Breast epithelium (tissue), 4 donors: Measurements from ENCODE around the gene HDGF. TPM values are rescaled to one million over a fixed set of nuclear protein-coding genes. Genes with fewer than 3 reads are reported as not detected.

Source experiments
- DNase-seq, 2 donors: peaks; one replicate each; pipeline ENCODE4 v3.0.0-alpha.2; 2019; ENCODE audit warnings: low spot score in 2 of 2
- H3K27ac ChIP-seq, 2 donors: fragments of 200-600 bp; sonication (generic) in 1 of 2; one replicate each; pipeline ENCODE4 v1.5.1; 2016 to 2019; ENCODE audit warnings: mild to moderate bottlenecking in 1 of 2
- H3K27me3 ChIP-seq, 2 donors: fragments of 200-600 bp; sonication (generic) in 1 of 2; one replicate each; pipeline versions ENCODE4 v1.5.1 to v1.6.0; 2017 to 2019; ENCODE audit warnings: control low read depth in 1 of 2, mild to moderate bottlenecking in 1 of 2
- H3K36me3 ChIP-seq: fragments of 200-600 bp; one replicate; pipeline ENCODE4 v1.5.1; 2019
- H3K4me1 ChIP-seq, 2 donors: fragments of 200-600 bp; sonication (generic); one replicate each; pipeline ENCODE4 v1.5.1; 2016 to 2019; ENCODE audit warnings: control low read depth in 1 of 2
- H3K4me3 ChIP-seq, 3 donors: fragments of 200-600 bp; sonication (generic); 1 replicate in 2 of 3; 2 replicates in 1 of 3; pipeline ENCODE4 v1.5.1; 2016 to 2019; ENCODE audit warnings: mild to moderate bottlenecking in 3 of 3, moderate library complexity in 2 of 3
- H3K9me3 ChIP-seq, 2 donors: fragments of 200-600 bp; sonication (generic) in 1 of 2; one replicate each; pipeline ENCODE4 v1.5.1; 2016 to 2019; ENCODE audit warnings: control low read depth in 1 of 2
- CTCF ChIP-seq, 3 donors: fragments of 450-650 bp; IDR thresholded peaks; one replicate each; pipeline ENCODE4 v1.5.1; 2016 to 2017; ENCODE audit warnings: antibody characterized with exemption in 3 of 3, mild to moderate bottlenecking in 3 of 3, moderate library complexity in 3 of 3
- POLR2A ChIP-seq: fragments of 450-650 bp; IDR thresholded peaks from one replicate; pipeline ENCODE4 v1.6.1; 2016; ENCODE audit warnings: antibody characterized with exemption, mild to moderate bottlenecking, moderate library complexity
- POLR2AphosphoS5 ChIP-seq, 3 donors: sonication (generic); formaldehyde crosslinking; IDR thresholded peaks; one replicate each; pipeline ENCODE4 v1.6.1; 2017; ENCODE audit warnings: antibody characterized with exemption in 3 of 3
- intact Hi-C: fragments of 100-400 bp; cut with DNase I; formaldehyde crosslinking; loops from one replicate; pipeline ENCODE4 v1.15.1; 2023; ENCODE audit warnings: low total_unique reads
- total RNA-seq, 3 donors: library from RNA; depleted of rRNA; stranded (reverse); fragments of >200 nt; gene quantifications; one replicate each; pipeline ENCODE4 v1.1.0, GENCODE V29; 2016

HDGF gene
- total RNA-seq, 3 donors from 2014 or later, result 133 to 178 (median 173) TPM

DNA sequence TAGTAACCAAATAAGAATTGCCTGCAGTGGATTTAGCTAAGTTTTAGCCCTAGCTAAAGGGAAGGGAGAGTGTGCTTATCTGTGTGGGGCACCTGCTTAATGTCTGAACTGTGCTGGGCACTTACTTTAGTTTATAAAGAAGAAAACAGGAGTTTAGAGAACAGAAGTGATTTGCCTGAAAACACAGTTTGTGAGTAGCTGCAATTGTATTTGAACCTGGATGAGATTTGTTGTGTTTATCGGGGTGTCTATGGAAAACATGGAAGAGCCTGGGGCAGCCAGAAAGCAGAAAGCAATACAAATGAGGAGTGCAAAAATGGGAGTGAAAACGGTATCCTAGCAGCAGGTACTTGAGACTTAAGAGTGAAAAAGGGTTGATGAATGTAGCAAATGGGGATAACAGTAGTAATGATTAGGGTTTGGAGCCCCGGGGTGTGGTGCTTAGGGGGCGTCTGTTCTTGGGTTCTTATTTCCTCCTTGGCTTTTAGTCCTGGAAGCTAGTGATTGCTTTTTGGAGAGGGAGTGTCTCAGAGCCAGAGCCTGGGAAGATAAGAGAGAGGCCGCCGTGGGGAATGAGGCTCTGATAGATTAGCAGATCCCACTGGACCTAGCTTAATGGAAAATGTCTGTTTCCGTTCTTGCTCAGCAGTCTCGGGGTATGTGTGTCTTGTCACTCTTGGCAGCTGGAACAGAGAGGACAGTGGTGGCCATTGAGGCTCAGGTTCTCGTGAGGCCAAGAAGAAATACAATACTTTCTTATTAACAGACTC, 21.4 kb upstream of the HDGF start:
- peaks cover 0 to 18% of the 10 kb centered on the region in 2 donors for H3K4me1 ChIP-seq
- no peaks in the 10 kb centered on the region for H3K9me3 ChIP-seq
- H3K36me3 ChIP-seq, result no peaks in the 10 kb centered on the region
- intact Hi-C loops, result no loop called here
- TF ChIP-seq POLR2AphosphoS5 (IDR thresholded peaks at IDR 0.05), result no peak
- no peak for TF ChIP-seq POLR2A
- TF ChIP-seq CTCF (IDR thresholded peaks at IDR 0.05), result no peak
- no peaks in the 10 kb centered on the region for H3K27me3 ChIP-seq
- no peak overlapping the region for H3K4me3 ChIP-seq
- DNase-seq, result no peak
- peak overlapping the region; percentile 2 to 27 for H3K27ac ChIP-seq

GRCh38 chr1:156772222-156772621, 20.7 kb upstream of the HDGF start:
- TF ChIP-seq POLR2AphosphoS5 (IDR thresholded peaks at IDR 0.05) (no peak), CTCF (IDR thresholded peaks at IDR 0.05) (no peak), POLR2A (no peak)
- intact Hi-C loops, result no loop called here
- Histone ChIP-seq H3K36me3 (no peaks in the 10 kb centered on the region), H3K9me3 (no peaks in the 10 kb centered on the region), H3K27ac (no peak overlapping the region), H3K4me1 (peaks cover 0 to 13% of the 10 kb centered on the region in 2 donors), H3K27me3 (no peaks in the 10 kb centered on the region), H3K4me3 (no peak overlapping the region)
- no peak for DNase-seq

- H3K9me3 ChIP-seq, result no peaks in the 10 kb centered on the region
- TF ChIP-seq POLR2AphosphoS5 (IDR thresholded peaks at IDR 0.05) (no peak), POLR2A (no peak), CTCF (IDR thresholded peaks at IDR 0.05) (no peak)
- intact Hi-C loops, result no loop called here
- H3K4me1 ChIP-seq, result peaks cover 0 to 12% of the 10 kb centered on the region in 2 donors
- H3K27me3 ChIP-seq, result no peaks in the 10 kb centered on the region
- peak overlapping the region; percentile 92 to 96 for H3K27ac ChIP-seq
- peak overlapping the region; percentile 86 to 98 (median 95) for H3K4me3 ChIP-seq
- no peak for DNase-seq
- no peaks in the 10 kb centered on the region for H3K36me3 ChIP-seq
Observed at GRCh38 chr1:156768610-156769295, 17.3 kb upstream of the HDGF start.

GRCh38 chr1:156767879-156768604, 16.6 kb upstream of the HDGF start:
- DNase-seq, result peak in 1 of 2 donors; percentile 28
- Histone ChIP-seq H3K27ac (peak overlapping the region; percentile 92 to 96), H3K27me3 (no peaks in the 10 kb centered on the region), H3K4me3 (peak overlapping the region; percentile 86 to 98 (median 95)), H3K36me3 (no peaks in the 10 kb centered on the region), H3K9me3 (no peaks in the 10 kb centered on the region), H3K4me1 (peaks cover 0 to 12% of the 10 kb centered on the region in 2 donors)
- TF ChIP-seq POLR2A, result no peak
- TF ChIP-seq CTCF (IDR thresholded peaks at IDR 0.05), result no peak
- TF ChIP-seq POLR2AphosphoS5 (IDR thresholded peaks at IDR 0.05), result no peak
- intact Hi-C loops, result no loop called here
